Ishikawa (cell line): ENCODE measurements around the gene METTL24.

Experiments
- CEBPB ChIP-seq: IDR thresholded peaks from 2 replicates; pipeline ENCODE4 v1.6.1; 2012
- EP300 ChIP-seq: IDR thresholded peaks from 2 replicates; pipeline ENCODE4 v1.6.1; 2012; ENCODE audit warnings: borderline replicate concordance
- FOXM1 ChIP-seq: IDR thresholded peaks from 2 replicates; pipeline ENCODE4 v1.6.1; 2012; ENCODE audit warnings: low read depth, borderline replicate concordance
- NFIC ChIP-seq: IDR thresholded peaks from 2 replicates; pipeline ENCODE4 v1.6.1; 2012
- REST ChIP-seq: IDR thresholded peaks from 2 replicates; pipeline ENCODE4 v1.6.1; 2012; ENCODE audit warnings: low read depth, mild to moderate bottlenecking
- TAF1 ChIP-seq: IDR thresholded peaks from 2 replicates; pipeline ENCODE4 v1.6.1; 2012; ENCODE audit warnings: low read depth, mild to moderate bottlenecking
- USF1 ChIP-seq: IDR thresholded peaks from 2 replicates; pipeline ENCODE4 v1.6.1; 2012

- TF ChIP-seq CEBPB (no peak), TAF1 (no peak), NFIC (no peak), FOXM1 (no peak), USF1 (no peak), REST (no peak), EP300 (no peak)
These were observed 33.6 kb downstream of the METTL24 start for GRCh38 chr6:110324548-110324947.
